OCI-LY1 (cell line): ENCODE data around the gene ASTL.

Source experiments
- H2AFZ ChIP-seq: fragments of 200-600 bp; sonication (generic), shearing (Covaris generic); 2 replicates; pipeline ENCODE4 v1.6.0; 2014; ENCODE audit warnings: antibody characterized with exemption, mild to moderate bottlenecking, low read length
- H3F3A ChIP-seq: fragments of 200-600 bp; sonication (generic), shearing (Covaris generic); 2 replicates; pipeline ENCODE4 v1.6.0; 2014; ENCODE audit warnings: mild to moderate bottlenecking, antibody characterized with exemption, low read length, moderate library complexity; ENCODE audit not compliant: insufficient read depth
- H3K27ac ChIP-seq: fragments of 200-600 bp; sonication (generic); 2 replicates; pipeline ENCODE4 v1.5.1; 2014; ENCODE audit warnings: low read length, mixed run types, mild to moderate bottlenecking, low read depth; ENCODE audit not compliant: poor library complexity, severe bottlenecking
- H3K27me3 ChIP-seq: fragments of 200-600 bp; sonication (generic); 2 replicates; pipeline ENCODE4 v1.6.0; 2014; ENCODE audit warnings: antibody characterized with exemption, mild to moderate bottlenecking, low read length, moderate library complexity; ENCODE audit not compliant: insufficient read depth
- H3K36me3 ChIP-seq: fragments of 200-600 bp; sonication (generic); 2 replicates; pipeline ENCODE4 v1.6.1; 2014; ENCODE audit warnings: mild to moderate bottlenecking, antibody characterized with exemption, low read length, moderate library complexity, mixed read lengths; ENCODE audit not compliant: insufficient read depth
- H3K4me1 ChIP-seq: fragments of 200-600 bp; sonication (generic); 2 replicates; pipeline ENCODE4 v1.5.1; 2014; ENCODE audit warnings: mild to moderate bottlenecking, low read length, moderate library complexity; ENCODE audit not compliant: insufficient read depth, severe bottlenecking
- H3K4me2 ChIP-seq: fragments of 200-600 bp; sonication (generic), shearing (Covaris generic); 2 replicates; pipeline ENCODE4 v1.6.1; 2014; ENCODE audit warnings: low read length
- H3K4me3 ChIP-seq: fragments of 200-600 bp; sonication (generic); 2 replicates; pipeline ENCODE4 v1.5.1; 2014; ENCODE audit warnings: low read length, low read depth, mild to moderate bottlenecking, mixed read lengths; ENCODE audit not compliant: poor library complexity, severe bottlenecking
- H3K79me2 ChIP-seq: fragments of 200-600 bp; shearing (Covaris generic); 2 replicates; pipeline ENCODE4 v1.6.1; 2016; ENCODE audit warnings: mixed run types, low read length, mixed read lengths; ENCODE audit not compliant: insufficient read depth
- H3K9ac ChIP-seq: fragments of 200-600 bp; sonication (generic), shearing (Covaris generic); 2 replicates; pipeline ENCODE4 v1.6.1; 2014; ENCODE audit warnings: mild to moderate bottlenecking, low read length, mixed read lengths
- H3K9me2 ChIP-seq: fragments of 200-600 bp; sonication (generic), shearing (Covaris generic); 2 replicates; pipeline ENCODE4 v1.6.1; 2014; ENCODE audit warnings: low read depth, mild to moderate bottlenecking, low read length, mixed read lengths
- H3K9me3 ChIP-seq: fragments of 200-600 bp; shearing (Covaris generic); 2 replicates; pipeline ENCODE4 v1.6.1; 2014; ENCODE audit warnings: low read length, mixed read lengths
- H4K20me1 ChIP-seq: fragments of 200-600 bp; sonication (generic), shearing (Covaris generic); 2 replicates; pipeline ENCODE4 v1.6.0; 2016; ENCODE audit warnings: mild to moderate bottlenecking, low read length; ENCODE audit not compliant: insufficient read depth
- EZH2 ChIP-seq: fragments of 200-600 bp; sonication (generic), shearing (Covaris generic); IDR thresholded peaks from 2 replicates; pipeline ENCODE4 v1.8.0; 2017; ENCODE audit warnings: borderline replicate concordance, mixed run types, mild to moderate bottlenecking, antibody characterized with exemption, low read length, moderate library complexity, mixed read lengths
- TF ChIP-seq, protein P1 (sequence below): fragments of 200-600 bp; sonication (generic), shearing (Covaris generic); IDR thresholded peaks from 2 replicates; pipeline ENCODE4 v1.5.1; 2017; ENCODE audit warnings: mild to moderate bottlenecking, antibody characterized with exemption, low read length, moderate library complexity, mixed read lengths

The ASTL gene

DNA sequence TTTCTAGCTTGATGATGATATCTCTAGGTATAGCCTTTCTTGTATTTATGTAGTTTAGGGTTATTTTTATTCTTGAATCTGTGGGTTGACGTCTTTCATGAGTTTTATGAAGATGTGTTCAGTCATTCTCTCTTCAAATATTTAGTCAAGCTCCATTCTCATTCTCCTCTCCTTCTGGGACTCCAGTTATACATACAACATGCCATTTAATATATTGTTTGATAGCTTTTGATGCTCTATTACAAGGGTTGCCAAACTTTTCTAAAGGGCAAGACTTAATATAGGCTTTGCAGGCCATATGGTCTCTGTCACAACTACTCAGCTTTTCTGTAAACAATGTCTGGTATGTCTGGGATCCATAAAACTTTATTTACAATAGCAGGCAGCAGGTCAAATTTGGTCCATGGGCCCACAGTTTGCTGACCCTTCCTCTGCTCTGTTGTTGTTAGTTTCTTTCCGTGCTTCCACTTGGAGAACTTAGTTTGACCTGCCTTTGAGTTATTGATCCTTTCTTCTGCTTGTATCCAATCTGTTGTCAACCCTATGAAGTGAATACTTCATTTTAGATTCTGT lies 63.0 kb downstream of the ASTL start:
- no peak overlapping the region for H3K4me3 ChIP-seq
- no peak overlapping the region for H3K4me2 ChIP-seq
- H3K27me3 ChIP-seq, result 0 out of 2 replicates have a peak, but pooled peaks cover 5% of the 10 kb centered on the region
- H3K27ac ChIP-seq, result no peak overlapping the region
- peaks cover 3% of the 10 kb centered on the region; the same call in 1 of the 2 replicates for H3K9me3 ChIP-seq
- no peaks in the 10 kb centered on the region for H3K4me1 ChIP-seq
- H3F3A ChIP-seq, result no peaks in the 10 kb centered on the region
- no peaks in the 10 kb centered on the region for H3K36me3 ChIP-seq
- no peaks in the 10 kb centered on the region for H3K9me2 ChIP-seq
- no peak for TF ChIP-seq EZH2
- TF ChIP-seq, protein P1, sequence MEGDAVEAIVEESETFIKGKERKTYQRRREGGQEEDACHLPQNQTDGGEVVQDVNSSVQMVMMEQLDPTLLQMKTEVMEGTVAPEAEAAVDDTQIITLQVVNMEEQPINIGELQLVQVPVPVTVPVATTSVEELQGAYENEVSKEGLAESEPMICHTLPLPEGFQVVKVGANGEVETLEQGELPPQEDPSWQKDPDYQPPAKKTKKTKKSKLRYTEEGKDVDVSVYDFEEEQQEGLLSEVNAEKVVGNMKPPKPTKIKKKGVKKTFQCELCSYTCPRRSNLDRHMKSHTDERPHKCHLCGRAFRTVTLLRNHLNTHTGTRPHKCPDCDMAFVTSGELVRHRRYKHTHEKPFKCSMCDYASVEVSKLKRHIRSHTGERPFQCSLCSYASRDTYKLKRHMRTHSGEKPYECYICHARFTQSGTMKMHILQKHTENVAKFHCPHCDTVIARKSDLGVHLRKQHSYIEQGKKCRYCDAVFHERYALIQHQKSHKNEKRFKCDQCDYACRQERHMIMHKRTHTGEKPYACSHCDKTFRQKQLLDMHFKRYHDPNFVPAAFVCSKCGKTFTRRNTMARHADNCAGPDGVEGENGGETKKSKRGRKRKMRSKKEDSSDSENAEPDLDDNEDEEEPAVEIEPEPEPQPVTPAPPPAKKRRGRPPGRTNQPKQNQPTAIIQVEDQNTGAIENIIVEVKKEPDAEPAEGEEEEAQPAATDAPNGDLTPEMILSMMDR, result no peak
- no peak overlapping the region for H3K9ac ChIP-seq
- H4K20me1 ChIP-seq, result no peaks in the 10 kb centered on the region
- H3K79me2 ChIP-seq, result no peaks in the 10 kb centered on the region
- H2AFZ ChIP-seq, result no peak overlapping the region

- Histone ChIP-seq H3K27ac (no peak overlapping the region), H3K4me3 (no peak overlapping the region), H4K20me1 (no peaks in the 10 kb centered on the region), H3K9me2 (no peaks in the 10 kb centered on the region), H3K9ac (no peak overlapping the region), H3K27me3 (0 out of 2 replicates have a peak, but pooled peaks cover 5% of the 10 kb centered on the region), H3K36me3 (no peaks in the 10 kb centered on the region), H3K4me1 (no peaks in the 10 kb centered on the region), H2AFZ (no peak overlapping the region), H3K9me3 (peaks cover 3% of the 10 kb centered on the region; the same call in 1 of the 2 replicates), H3K4me2 (no peak overlapping the region), H3K79me2 (no peaks in the 10 kb centered on the region), H3F3A (no peaks in the 10 kb centered on the region)
- TF ChIP-seq, protein P1, result no peak
- TF ChIP-seq EZH2, result no peak
These were observed 64.1 kb downstream of the ASTL start for GRCh38 chr2:96074156-96074555.

GRCh38 chr2:96073170-96073775 lies 65.0 kb downstream of the ASTL start:
- no peaks in the 10 kb centered on the region for H3F3A ChIP-seq
- H3K79me2 ChIP-seq, result no peaks in the 10 kb centered on the region
- no peaks in the 10 kb centered on the region for H3K9me2 ChIP-seq
- no peak overlapping the region for H3K27ac ChIP-seq
- 0 out of 2 replicates have a peak, but pooled peaks cover 5% of the 10 kb centered on the region for H3K27me3 ChIP-seq
- TF ChIP-seq, protein P1, result no peak
- TF ChIP-seq EZH2, result no peak
- H2AFZ ChIP-seq, result no peak overlapping the region
- no peaks in the 10 kb centered on the region for H3K4me1 ChIP-seq
- no peaks in the 10 kb centered on the region for H4K20me1 ChIP-seq
- H3K9me3 ChIP-seq, result peaks cover 3% of the 10 kb centered on the region; the same call in 1 of the 2 replicates
- no peak overlapping the region for H3K4me2 ChIP-seq
- no peaks in the 10 kb centered on the region for H3K36me3 ChIP-seq
- H3K9ac ChIP-seq, result no peak overlapping the region
- H3K4me3 ChIP-seq, result no peak overlapping the region
